GM23338 (cell line): ENCODE data around the gene PHF21A.

Source experiments
- NANOG ChIP-seq: IDR thresholded peaks from 2 replicates; pipeline ENCODE4 v1.6.1; 2016; ENCODE audit warnings: antibody characterized with exemption, borderline replicate concordance
- TF ChIP-seq, protein P1 (sequence below), 2 experiments: fragments of 200-600 bp in 1 of 2; sonication (generic) in 1 of 2; conservative IDR thresholded peaks; 2 replicates each; pipeline versions ENCODE4 v1.5.1 to v1.6.1; 2016 to 2017; ENCODE audit warnings: antibody characterized with exemption in 2 of 2, low read depth in 2 of 2, mild to moderate bottlenecking in 2 of 2, moderate library complexity in 1 of 2

DNA sequence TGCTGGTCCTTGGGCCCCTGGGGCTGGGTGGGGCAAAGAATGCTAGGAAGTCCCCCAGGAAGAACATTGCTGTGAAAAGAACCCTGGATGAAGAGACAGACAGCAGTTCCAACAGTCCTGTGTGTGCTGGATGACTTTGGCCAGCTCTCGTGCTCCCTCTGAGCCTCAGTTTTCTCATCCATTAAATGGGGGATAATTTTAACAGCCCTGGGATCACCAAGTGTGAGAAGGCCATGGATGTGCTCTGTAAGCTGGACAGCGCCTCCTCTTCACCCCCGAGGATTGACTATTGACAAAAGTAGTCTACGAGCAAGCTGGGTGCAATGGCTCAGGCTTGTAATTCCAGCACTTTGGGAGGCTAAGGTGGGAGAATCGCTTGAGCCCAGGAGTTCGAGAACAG lies 196.3 kb downstream of the PHF21A start:
- TF ChIP-seq, protein P1, sequence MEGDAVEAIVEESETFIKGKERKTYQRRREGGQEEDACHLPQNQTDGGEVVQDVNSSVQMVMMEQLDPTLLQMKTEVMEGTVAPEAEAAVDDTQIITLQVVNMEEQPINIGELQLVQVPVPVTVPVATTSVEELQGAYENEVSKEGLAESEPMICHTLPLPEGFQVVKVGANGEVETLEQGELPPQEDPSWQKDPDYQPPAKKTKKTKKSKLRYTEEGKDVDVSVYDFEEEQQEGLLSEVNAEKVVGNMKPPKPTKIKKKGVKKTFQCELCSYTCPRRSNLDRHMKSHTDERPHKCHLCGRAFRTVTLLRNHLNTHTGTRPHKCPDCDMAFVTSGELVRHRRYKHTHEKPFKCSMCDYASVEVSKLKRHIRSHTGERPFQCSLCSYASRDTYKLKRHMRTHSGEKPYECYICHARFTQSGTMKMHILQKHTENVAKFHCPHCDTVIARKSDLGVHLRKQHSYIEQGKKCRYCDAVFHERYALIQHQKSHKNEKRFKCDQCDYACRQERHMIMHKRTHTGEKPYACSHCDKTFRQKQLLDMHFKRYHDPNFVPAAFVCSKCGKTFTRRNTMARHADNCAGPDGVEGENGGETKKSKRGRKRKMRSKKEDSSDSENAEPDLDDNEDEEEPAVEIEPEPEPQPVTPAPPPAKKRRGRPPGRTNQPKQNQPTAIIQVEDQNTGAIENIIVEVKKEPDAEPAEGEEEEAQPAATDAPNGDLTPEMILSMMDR (conservative IDR thresholded peaks at IDR 0.05; ENCODE audit: low read depth in 2 of 2), result no peak
- no peak for TF ChIP-seq NANOG
